IPS-15b (cell line): ENCODE measurements around the gene SYNDIG1.

Experiments
- H3K27me3 ChIP-seq: one replicate; pipeline ENCODE4 v1.6.1; 2013; ENCODE audit warnings: low read length; ENCODE audit not compliant: control insufficient read depth, insufficient read depth
- H3K36me3 ChIP-seq: one replicate; pipeline ENCODE4 v1.6.1; 2013; ENCODE audit warnings: low read length; ENCODE audit not compliant: control insufficient read depth, insufficient read depth
- H3K4me1 ChIP-seq: one replicate; pipeline ENCODE4 v1.6.1; 2013; ENCODE audit warnings: mild to moderate bottlenecking, low read length; ENCODE audit not compliant: control insufficient read depth, insufficient read depth
- H3K4me3 ChIP-seq: one replicate; pipeline ENCODE4 v1.5.1; 2013; ENCODE audit warnings: low read depth, low read length
- H3K9ac ChIP-seq: one replicate; pipeline ENCODE4 v1.6.1; 2013; ENCODE audit warnings: low read depth, mild to moderate bottlenecking, low read length
- H3K9me3 ChIP-seq: one replicate; pipeline ENCODE4 v1.6.1; 2013; ENCODE audit warnings: mild to moderate bottlenecking, low read length; ENCODE audit not compliant: control insufficient read depth, insufficient read depth

SYNDIG1 gene

GRCh38 chr20:24604966-24605665 is 135.7 kb downstream of the SYNDIG1 start:
- no peaks in the 10 kb centered on the region for H3K27me3 ChIP-seq

GRCh38 chr20:24605937-24606455 is 136.6 kb downstream of the SYNDIG1 start:
- Histone ChIP-seq H3K9me3 (no peaks in the 10 kb centered on the region), H3K36me3 (no peaks in the 10 kb centered on the region), H3K4me1 (peaks cover 6% of the 10 kb centered on the region), H3K9ac (no peak overlapping the region), H3K4me3 (no peak overlapping the region), H3K27me3 (no peaks in the 10 kb centered on the region)

More at GRCh38 chr20:24604966-24605665, 135.7 kb downstream of the SYNDIG1 start:
- H3K4me3 ChIP-seq = no peak overlapping the region
- H3K4me1 ChIP-seq = no peaks in the 10 kb centered on the region
- no peaks in the 10 kb centered on the region for H3K9me3 ChIP-seq
- H3K9ac ChIP-seq = no peak overlapping the region
- H3K36me3 ChIP-seq = no peaks in the 10 kb centered on the region

GRCh38 chr20:24607402-24607801 is 138.0 kb downstream of the SYNDIG1 start:
- Histone ChIP-seq H3K27me3 (no peaks in the 10 kb centered on the region), H3K9ac (no peak overlapping the region), H3K4me3 (no peak overlapping the region), H3K9me3 (no peaks in the 10 kb centered on the region), H3K36me3 (no peaks in the 10 kb centered on the region), H3K4me1 (peaks cover 9% of the 10 kb centered on the region)

- Histone ChIP-seq H3K36me3 (no peaks in the 10 kb centered on the region), H3K4me3 (no peak overlapping the region), H3K4me1 (peaks cover 9% of the 10 kb centered on the region)
Observed at GRCh38 chr20:24608926-24609667, 139.7 kb downstream of the SYNDIG1 start.

GRCh38 chr20:24609757-24610156 is 140.3 kb downstream of the SYNDIG1 start:
- no peak overlapping the region for H3K9ac ChIP-seq
- H3K36me3 ChIP-seq = no peaks in the 10 kb centered on the region

More at GRCh38 chr20:24608926-24609667, 139.7 kb downstream of the SYNDIG1 start:
- Histone ChIP-seq H3K27me3 (no peaks in the 10 kb centered on the region), H3K9me3 (no peaks in the 10 kb centered on the region), H3K9ac (no peak overlapping the region)

GRCh38 chr20:24610341-24611115 is 141.1 kb downstream of the SYNDIG1 start:
- Histone ChIP-seq H3K9me3 (no peaks in the 10 kb centered on the region), H3K27me3 (no peaks in the 10 kb centered on the region), H3K36me3 (no peaks in the 10 kb centered on the region), H3K4me3 (peak overlapping the region; percentile 3), H3K4me1 (peaks cover 9% of the 10 kb centered on the region), H3K9ac (no peak overlapping the region)

More at GRCh38 chr20:24609757-24610156, 140.3 kb downstream of the SYNDIG1 start:
- Histone ChIP-seq H3K9me3 (no peaks in the 10 kb centered on the region), H3K27me3 (no peaks in the 10 kb centered on the region), H3K4me1 (peaks cover 9% of the 10 kb centered on the region), H3K4me3 (no peak overlapping the region)

- Histone ChIP-seq H3K36me3 (no peaks in the 10 kb centered on the region), H3K4me1 (peaks cover 9% of the 10 kb centered on the region), H3K27me3 (no peaks in the 10 kb centered on the region)
Observed at GRCh38 chr20:24611360-24612140, 142.1 kb downstream of the SYNDIG1 start.

GRCh38 chr20:24612799-24613775 is 143.7 kb downstream of the SYNDIG1 start:
- Histone ChIP-seq H3K4me3 (no peak overlapping the region), H3K27me3 (no peaks in the 10 kb centered on the region), H3K9me3 (no peaks in the 10 kb centered on the region), H3K9ac (no peak overlapping the region), H3K4me1 (peaks cover 9% of the 10 kb centered on the region), H3K36me3 (no peaks in the 10 kb centered on the region)

More at GRCh38 chr20:24611360-24612140, 142.1 kb downstream of the SYNDIG1 start:
- no peak overlapping the region for H3K9ac ChIP-seq
- H3K9me3 ChIP-seq = no peaks in the 10 kb centered on the region
- no peak overlapping the region for H3K4me3 ChIP-seq

- no peaks in the 10 kb centered on the region for H3K27me3 ChIP-seq
- no peaks in the 10 kb centered on the region for H3K9me3 ChIP-seq
- H3K4me3 ChIP-seq = no peak overlapping the region
- H3K4me1 ChIP-seq = peaks cover 9% of the 10 kb centered on the region
- no peaks in the 10 kb centered on the region for H3K36me3 ChIP-seq
- H3K9ac ChIP-seq = no peak overlapping the region
Observed at GRCh38 chr20:24614341-24614740, 144.9 kb downstream of the SYNDIG1 start.

GRCh38 chr20:24615353-24615752 is 145.9 kb downstream of the SYNDIG1 start:
- Histone ChIP-seq H3K4me1 (peaks cover 9% of the 10 kb centered on the region), H3K9ac (no peak overlapping the region), H3K9me3 (no peaks in the 10 kb centered on the region), H3K36me3 (no peaks in the 10 kb centered on the region), H3K4me3 (no peak overlapping the region), H3K27me3 (no peaks in the 10 kb centered on the region)
